GM06990 (cell line): ENCODE measurements around the gene CFAP61.

Source experiments
- DNase-seq: peaks from one replicate; pipeline ENCODE4 v3.0.0-alpha.2; 2011; ENCODE audit not compliant: insufficient read length; ENCODE audit errors: extremely low read depth
- H3K27me3 ChIP-seq: replicated peaks from 2 replicates; pipeline ENCODE4 v1.6.0; 2011; ENCODE audit warnings: low read length; ENCODE audit not compliant: control insufficient read depth, insufficient read depth
- H3K36me3 ChIP-seq: 2 replicates; pipeline ENCODE4 v1.5.1; 2011; ENCODE audit warnings: low read length; ENCODE audit not compliant: control insufficient read depth, insufficient read depth
- H3K4me3 ChIP-seq: replicated peaks from 2 replicates; pipeline ENCODE4 v1.5.1; 2011; ENCODE audit warnings: low read depth, mild to moderate bottlenecking, control low read depth, low read length
- TF ChIP-seq, protein P1 (sequence below): IDR thresholded peaks from 2 replicates; pipeline ENCODE4 v1.5.1; 2011; ENCODE audit warnings: low read length, control low read depth, mild to moderate bottlenecking, inconsistent platforms; ENCODE audit not compliant: insufficient read depth, poor library complexity, severe bottlenecking

CFAP61 gene

GRCh38 chr20:20251836-20252235 is 199.5 kb downstream of the CFAP61 start:
- TF ChIP-seq, protein P1, sequence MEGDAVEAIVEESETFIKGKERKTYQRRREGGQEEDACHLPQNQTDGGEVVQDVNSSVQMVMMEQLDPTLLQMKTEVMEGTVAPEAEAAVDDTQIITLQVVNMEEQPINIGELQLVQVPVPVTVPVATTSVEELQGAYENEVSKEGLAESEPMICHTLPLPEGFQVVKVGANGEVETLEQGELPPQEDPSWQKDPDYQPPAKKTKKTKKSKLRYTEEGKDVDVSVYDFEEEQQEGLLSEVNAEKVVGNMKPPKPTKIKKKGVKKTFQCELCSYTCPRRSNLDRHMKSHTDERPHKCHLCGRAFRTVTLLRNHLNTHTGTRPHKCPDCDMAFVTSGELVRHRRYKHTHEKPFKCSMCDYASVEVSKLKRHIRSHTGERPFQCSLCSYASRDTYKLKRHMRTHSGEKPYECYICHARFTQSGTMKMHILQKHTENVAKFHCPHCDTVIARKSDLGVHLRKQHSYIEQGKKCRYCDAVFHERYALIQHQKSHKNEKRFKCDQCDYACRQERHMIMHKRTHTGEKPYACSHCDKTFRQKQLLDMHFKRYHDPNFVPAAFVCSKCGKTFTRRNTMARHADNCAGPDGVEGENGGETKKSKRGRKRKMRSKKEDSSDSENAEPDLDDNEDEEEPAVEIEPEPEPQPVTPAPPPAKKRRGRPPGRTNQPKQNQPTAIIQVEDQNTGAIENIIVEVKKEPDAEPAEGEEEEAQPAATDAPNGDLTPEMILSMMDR: no peak
- no peaks in the 10 kb centered on the region for H3K27me3 ChIP-seq
- H3K36me3 ChIP-seq: no peaks in the 10 kb centered on the region
- no peak for DNase-seq
- H3K4me3 ChIP-seq: no peak overlapping the region

- Histone ChIP-seq H3K4me3 (no peak overlapping the region), H3K27me3 (no peaks in the 10 kb centered on the region), H3K36me3 (no peaks in the 10 kb centered on the region)
- TF ChIP-seq, protein P1: no peak
- no peak for DNase-seq
These were observed 200.9 kb downstream of the CFAP61 start for GRCh38 chr20:20253039-20253743.

DNA sequence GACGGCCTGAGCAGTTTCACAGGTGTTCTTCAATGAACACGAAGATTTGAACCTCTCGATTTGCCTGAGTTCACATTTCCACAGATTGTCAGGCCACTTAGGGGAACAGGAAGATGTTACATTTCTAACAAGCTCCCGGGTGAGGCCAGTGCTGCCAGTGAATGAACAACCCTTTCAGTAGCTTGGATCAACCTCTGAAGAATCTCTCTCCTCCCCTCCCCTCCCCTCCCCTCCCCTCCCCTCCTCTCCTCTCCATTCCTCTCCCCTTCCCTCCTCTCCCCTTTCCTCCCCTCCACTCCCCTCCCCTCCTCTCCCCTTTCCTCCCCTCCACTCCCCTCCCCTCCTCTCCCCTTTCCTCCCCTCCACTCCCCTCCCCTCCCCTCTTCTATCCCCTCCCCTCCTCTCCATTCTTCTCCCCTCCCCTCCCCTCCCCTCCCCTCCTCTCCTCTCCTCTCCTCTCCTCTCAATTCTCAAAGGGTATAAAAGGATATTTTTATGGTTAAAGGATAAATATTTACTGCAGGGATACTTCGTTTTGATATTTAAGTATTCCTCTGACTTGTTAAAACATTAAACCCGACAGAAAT is 201.5 kb downstream of the CFAP61 start:
- H3K27me3 ChIP-seq: no peaks in the 10 kb centered on the region
- DNase-seq: no peak
- no peaks in the 10 kb centered on the region for H3K36me3 ChIP-seq
- TF ChIP-seq, protein P1: no peak
- H3K4me3 ChIP-seq: no peak overlapping the region

GRCh38 chr20:20255099-20255498 is 202.8 kb downstream of the CFAP61 start:
- H3K36me3 ChIP-seq: no peaks in the 10 kb centered on the region
- H3K27me3 ChIP-seq: no peaks in the 10 kb centered on the region
- H3K4me3 ChIP-seq: no peak overlapping the region
- DNase-seq: no peak
- TF ChIP-seq, protein P1: no peak

DNA sequence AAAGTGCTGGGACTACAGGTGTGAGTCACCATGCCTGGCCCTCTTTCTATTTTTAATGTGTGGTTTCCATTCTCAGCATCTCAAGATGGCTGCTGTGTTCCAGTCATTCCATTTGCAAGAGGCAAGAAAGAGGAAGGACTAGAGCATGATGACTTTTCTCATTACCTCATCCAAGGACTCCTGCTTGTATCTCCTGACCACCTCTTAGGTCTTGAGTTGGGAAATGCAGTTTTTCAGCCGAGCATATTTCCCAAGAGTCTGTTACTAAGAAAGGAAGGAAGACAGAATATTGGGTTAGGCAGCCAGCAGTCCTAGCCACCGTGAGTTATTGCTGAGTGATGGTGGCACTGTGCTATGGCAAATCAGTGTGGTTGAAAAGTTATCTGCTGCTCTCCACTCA is 207.2 kb downstream of the CFAP61 start:
- TF ChIP-seq, protein P1: no peak
- no peaks in the 10 kb centered on the region for H3K36me3 ChIP-seq
- no peak overlapping the region for H3K4me3 ChIP-seq
- no peaks in the 10 kb centered on the region for H3K27me3 ChIP-seq
- no peak for DNase-seq
